AG04450 (cell line): ENCODE data around the gene NBEAL2. TPM values are rescaled to one million over a fixed set of nuclear protein-coding genes. Genes with fewer than 3 reads are reported as not detected.

Experiments
- CTCF ChIA-PET: fragments of 300-600, 350-600 bp; formaldehyde crosslinking; extraction: SDS; loops from one replicate; lab custom pipeline; 2022; ENCODE audit warnings: antibody characterized with exemption, inconsistent platforms; lab: Charles Lee
- POLR2A ChIA-PET: fragments of 350-600 bp; formaldehyde crosslinking; extraction: SDS; loops from one replicate; lab custom pipeline; 2021; ENCODE audit warnings: antibody characterized with exemption, inconsistent platforms; lab: Yijun Ruan, JAX
- DNase-seq: peaks from one replicate; pipeline ENCODE4 v3.0.0-alpha.2; 2011; ENCODE audit warnings: low read depth, low spot score
- H3K27ac ChIP-seq: one replicate; pipeline ENCODE4 v1.5.1; 2012; ENCODE audit warnings: low read depth, low read length, control low read depth
- H3K27me3 ChIP-seq: one replicate; pipeline ENCODE4 v1.6.0; 2012; ENCODE audit warnings: low read length; ENCODE audit not compliant: control insufficient read depth, insufficient read depth
- H3K4me3 ChIP-seq: 2 replicates; pipeline ENCODE4 v1.5.1; 2011; ENCODE audit warnings: mild to moderate bottlenecking, low read depth, low read length, control low read depth
- H3K9me3 ChIP-seq: 2 replicates; pipeline ENCODE4 v1.5.1; 2012; ENCODE audit warnings: low read length; ENCODE audit not compliant: control insufficient read depth, insufficient read depth
- polyA plus RNA-seq: library from polyadenylated mRNA; depleted of rRNA; stranded (reverse); fragments of >200 nt; gene quantifications from 2 replicates; pipeline ENCODE4 v1.2.3, GENCODE V29; 2011
- TF ChIP-seq, protein P1 (sequence below): IDR thresholded peaks from 2 replicates; pipeline ENCODE4 v1.5.1; 2011; ENCODE audit warnings: low read depth, low read length, control low read depth, inconsistent platforms

Gene NBEAL2
- polyA plus RNA-seq, 1 experiment, result 2.1 TPM

GRCh38 chr3:46947981-46948791 lies 31.3 kb upstream of the NBEAL2 start:
- DNase-seq, result no peak
- TF ChIP-seq, protein P1, sequence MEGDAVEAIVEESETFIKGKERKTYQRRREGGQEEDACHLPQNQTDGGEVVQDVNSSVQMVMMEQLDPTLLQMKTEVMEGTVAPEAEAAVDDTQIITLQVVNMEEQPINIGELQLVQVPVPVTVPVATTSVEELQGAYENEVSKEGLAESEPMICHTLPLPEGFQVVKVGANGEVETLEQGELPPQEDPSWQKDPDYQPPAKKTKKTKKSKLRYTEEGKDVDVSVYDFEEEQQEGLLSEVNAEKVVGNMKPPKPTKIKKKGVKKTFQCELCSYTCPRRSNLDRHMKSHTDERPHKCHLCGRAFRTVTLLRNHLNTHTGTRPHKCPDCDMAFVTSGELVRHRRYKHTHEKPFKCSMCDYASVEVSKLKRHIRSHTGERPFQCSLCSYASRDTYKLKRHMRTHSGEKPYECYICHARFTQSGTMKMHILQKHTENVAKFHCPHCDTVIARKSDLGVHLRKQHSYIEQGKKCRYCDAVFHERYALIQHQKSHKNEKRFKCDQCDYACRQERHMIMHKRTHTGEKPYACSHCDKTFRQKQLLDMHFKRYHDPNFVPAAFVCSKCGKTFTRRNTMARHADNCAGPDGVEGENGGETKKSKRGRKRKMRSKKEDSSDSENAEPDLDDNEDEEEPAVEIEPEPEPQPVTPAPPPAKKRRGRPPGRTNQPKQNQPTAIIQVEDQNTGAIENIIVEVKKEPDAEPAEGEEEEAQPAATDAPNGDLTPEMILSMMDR, result no peak
- ChIA-PET POLR2A (no interaction called here), CTCF (interaction anchor here (1.5 kb wide), 1 partner anchor 12 kb away, joined by 13 read pairs; no protein-coding TSS in a partner anchor)
- Histone ChIP-seq H3K4me3 (no peak overlapping the region), H3K9me3 (no peaks in the 10 kb centered on the region), H3K27ac (no peak overlapping the region), H3K27me3 (no peaks in the 10 kb centered on the region)

- CTCF ChIA-PET, result no interaction called here
Observed at GRCh38 chr3:46948830-46949671, 30.4 kb upstream of the NBEAL2 start.

GRCh38 chr3:46950177-46950576 lies 29.3 kb upstream of the NBEAL2 start:
- no peak overlapping the region for H3K4me3 ChIP-seq
- TF ChIP-seq, protein P1, result no peak
- no peaks in the 10 kb centered on the region for H3K27me3 ChIP-seq
- ChIA-PET CTCF (interaction anchor here (1.7 kb wide), 1 partner anchor 15 kb away, joined by 7 read pairs; no protein-coding TSS in a partner anchor), POLR2A (no interaction called here)
- no peaks in the 10 kb centered on the region for H3K9me3 ChIP-seq
- DNase-seq, result no peak
- H3K27ac ChIP-seq, result no peak overlapping the region

More at GRCh38 chr3:46948830-46949671, 30.4 kb upstream of the NBEAL2 start:
- Histone ChIP-seq H3K9me3 (no peaks in the 10 kb centered on the region), H3K27ac (no peak overlapping the region), H3K4me3 (no peak overlapping the region), H3K27me3 (no peaks in the 10 kb centered on the region)
- DNase-seq, result no peak
- TF ChIP-seq, protein P1, result no peak
- POLR2A ChIA-PET, result no interaction called here

DNA sequence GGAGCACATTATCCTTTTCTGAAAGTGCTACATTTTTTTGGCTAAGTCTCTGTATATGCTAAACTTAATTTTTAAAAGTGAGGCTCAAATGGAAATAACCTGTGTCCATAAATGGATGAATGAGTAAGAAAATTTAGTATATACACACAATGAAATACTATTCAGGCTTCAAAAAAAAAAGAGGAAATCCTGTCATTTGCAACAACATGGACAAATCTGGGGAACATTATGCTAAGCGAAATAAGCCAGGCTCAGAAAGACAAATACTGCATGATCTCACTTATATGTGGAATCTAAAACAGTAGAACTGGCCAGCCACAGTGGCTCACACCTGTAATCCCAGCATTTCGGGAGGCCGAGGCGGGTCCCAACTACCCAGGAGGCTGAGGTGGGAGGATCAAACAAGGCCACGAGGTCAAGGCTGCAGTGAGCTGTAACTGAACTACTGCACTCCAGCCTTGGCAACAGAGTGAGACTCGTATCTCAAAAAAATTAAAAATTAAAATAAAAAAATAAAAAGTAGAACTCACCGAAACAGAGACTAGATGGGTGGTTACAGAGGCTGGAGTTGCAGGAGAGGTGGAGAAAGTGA lies 28.7 kb upstream of the NBEAL2 start:
- CTCF ChIA-PET, result interaction anchor here (1.7 kb wide), 1 partner anchor 15 kb away, joined by 7 read pairs; no protein-coding TSS in a partner anchor
- Histone ChIP-seq H3K9me3 (no peaks in the 10 kb centered on the region), H3K27me3 (no peaks in the 10 kb centered on the region), H3K27ac (no peak overlapping the region), H3K4me3 (no peak overlapping the region)
- no peak for DNase-seq
- TF ChIP-seq, protein P1, result no peak
- POLR2A ChIA-PET, result no interaction called here
